Measurements from ENCODE around the gene RPL29.
"Not testable (repeated sequence)": the region's sequence is repeated elsewhere in the genome, so short reads cannot be mapped to it uniquely, and the experiment has no call there.

- not testable (repeated sequence) for TF ChIP-seq YY1 (IDR thresholded peaks at IDR 0.05; ENCODE audit: insufficient read depth, insufficient read length); SUZ12 (IDR thresholded peaks at IDR 0.05; ENCODE audit: extremely low read depth, insufficient read depth, insufficient read length)
Observed at GRCh38 chr3:51990501-51990971, 5.2 kb downstream of the RPL29 start.

Measured in NT2/D1 (cell line).